Caco-2 (cell line): Measurements from ENCODE around the gene PPP1R9B. TPM values are rescaled to one million over a fixed set of nuclear protein-coding genes. Genes with fewer than 3 reads are reported as not detected.

Experiments used
- BruUV-seq: library from RNA; stranded (reverse); fragments of 400-500 nt; replicated peaks from 2 replicates; lab custom pipeline; 2021; lab: Mats Ljungman, UMichigan
- CTCF ChIA-PET: fragments of 300-600 bp; sonication (Branson Sonifier 250); formaldehyde crosslinking; loops from one replicate; lab custom pipeline; 2022; ENCODE audit warnings: antibody characterized with exemption; lab: Charles Lee
- POLR2A ChIA-PET: fragments of 300-600 bp; sonication (Branson Sonifier 250); formaldehyde crosslinking; loops from one replicate; lab custom pipeline; 2022; ENCODE audit warnings: antibody characterized with exemption; lab: Charles Lee
- DNase-seq, 2 experiments: peaks; one replicate each; pipeline versions ENCODE4 v3.0.0 to v3.0.0-alpha.2; 2020 to 2022
- H3K27me3 ChIP-seq: replicated peaks from 2 replicates; pipeline ENCODE4 v1.6.0; 2011; ENCODE audit warnings: low read length; ENCODE audit not compliant: control insufficient read depth, insufficient read depth
- H3K36me3 ChIP-seq: 2 replicates; pipeline ENCODE4 v1.5.1; 2011; ENCODE audit warnings: low read length; ENCODE audit not compliant: control insufficient read depth, insufficient read depth
- H3K4me1 ChIP-seq: fragments of 250-450 bp; sonication (Bioruptor Pico); 2 replicates; pipeline ENCODE4 v1.5.1; 2020; ENCODE audit warnings: mild to moderate bottlenecking
- H3K4me3 ChIP-seq: 2 replicates; pipeline ENCODE4 v1.5.1; 2011; ENCODE audit warnings: low read depth, mild to moderate bottlenecking, control low read depth, low read length
- H3K9me3 ChIP-seq: fragments of 250-450 bp; sonication (Bioruptor Pico); 2 replicates; pipeline ENCODE4 v1.5.1; 2020; ENCODE audit warnings: mild to moderate bottlenecking, moderate library complexity
- H3K27ac Mint-ChIP-seq: one replicate; pipeline ENCODE4 v1.8.0; 2022; ENCODE audit warnings: mixed read lengths; ENCODE audit not compliant: unreplicated experiment
- H3K27me3 Mint-ChIP-seq: one replicate; pipeline ENCODE4 v1.8.0; 2022; ENCODE audit warnings: mixed read lengths; ENCODE audit not compliant: insufficient read depth, unreplicated experiment
- H3K36me3 Mint-ChIP-seq: one replicate; pipeline ENCODE4 v1.8.0; 2022; ENCODE audit warnings: mild to moderate bottlenecking, mixed read lengths; ENCODE audit not compliant: insufficient read depth, unreplicated experiment
- H3K4me1 Mint-ChIP-seq: one replicate; pipeline ENCODE4 v1.8.0; 2022; ENCODE audit warnings: low read depth, mixed read lengths; ENCODE audit not compliant: unreplicated experiment
- H3K4me3 Mint-ChIP-seq: one replicate; pipeline ENCODE4 v1.8.0; 2022; ENCODE audit warnings: mild to moderate bottlenecking, moderate library complexity, mixed read lengths; ENCODE audit not compliant: unreplicated experiment
- H3K9me3 Mint-ChIP-seq: one replicate; pipeline ENCODE4 v1.8.0; 2022; ENCODE audit warnings: mixed read lengths; ENCODE audit not compliant: unreplicated experiment
- intact Hi-C: fragments of 100-400 bp; cut with micrococcal nuclease; formaldehyde crosslinking; loops from one replicate; pipeline ENCODE4 v1.10.0; 2022; ENCODE audit not compliant: unreplicated experiment
- total RNA-seq: library from RNA; stranded (reverse); gene quantifications from 2 replicates; pipeline ENCODE4 v1.2.3, GENCODE V29; 2022
- TF ChIP-seq, protein P1 (sequence below), 2 experiments: fragments of 200-600 bp in 1 of 2; IDR thresholded peaks; 1 replicate in 1 of 2; 2 replicates in 1 of 2; pipeline versions ENCODE4 v1.5.1 to v1.8.0; 2011 to 2022; ENCODE audit warnings: antibody characterized with exemption in 1 of 2, control low read depth in 1 of 2, inconsistent platforms in 1 of 2, low read depth in 1 of 2, low read length in 1 of 2, mild to moderate bottlenecking in 1 of 2, moderate library complexity in 1 of 2; ENCODE audit not compliant: insufficient read depth in 1 of 2, severe bottlenecking in 1 of 2, unreplicated experiment in 1 of 2

Gene PPP1R9B
- total RNA-seq, 1 experiment from 2014 or later = 74.8 TPM

DNA sequence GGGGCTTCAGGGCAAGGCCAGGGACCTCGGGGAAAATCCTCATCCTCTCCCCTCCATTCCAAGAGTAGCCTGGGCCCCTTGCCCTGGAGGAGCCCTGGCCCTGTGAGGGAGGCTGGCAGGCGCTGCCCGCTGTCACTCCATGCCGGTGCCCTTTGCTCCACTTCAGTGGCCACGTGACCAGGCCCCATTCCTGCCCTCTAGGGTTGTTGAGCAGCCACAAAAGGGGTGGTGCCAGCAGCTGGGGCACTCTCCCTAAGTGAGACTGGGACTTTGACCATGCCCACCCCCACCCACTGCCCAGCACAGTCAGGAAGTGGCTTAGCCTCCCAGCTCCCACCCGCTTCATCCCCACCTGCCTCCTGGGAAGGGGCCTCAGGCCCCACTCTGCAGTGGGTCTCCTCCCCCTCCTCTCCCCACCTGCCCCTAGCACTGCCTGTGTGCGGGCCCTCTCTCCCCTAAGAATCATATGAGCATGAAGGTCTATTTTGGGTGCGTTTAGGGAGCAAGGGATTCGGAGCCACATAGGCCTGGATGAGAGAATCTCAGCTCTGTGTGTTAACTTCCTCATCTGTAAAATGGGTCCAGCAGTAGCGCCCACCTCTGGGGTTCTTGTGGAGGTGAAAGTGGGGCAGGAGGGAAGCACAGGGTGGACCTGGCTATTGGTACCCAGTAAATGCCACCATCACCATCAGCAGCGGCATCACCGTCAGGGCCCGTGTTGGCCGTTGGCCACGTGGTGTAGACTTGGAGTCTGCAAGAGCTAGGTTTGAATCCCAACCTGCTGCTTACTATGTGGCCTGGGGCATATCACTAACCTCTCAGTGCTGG is 48.1 kb downstream of the PPP1R9B start:
- H3K9me3 Mint-ChIP-seq = no peaks in the 10 kb centered on the region
- POLR2A ChIA-PET = no interaction called here
- no TSS peak for BruUV-seq

DNA sequence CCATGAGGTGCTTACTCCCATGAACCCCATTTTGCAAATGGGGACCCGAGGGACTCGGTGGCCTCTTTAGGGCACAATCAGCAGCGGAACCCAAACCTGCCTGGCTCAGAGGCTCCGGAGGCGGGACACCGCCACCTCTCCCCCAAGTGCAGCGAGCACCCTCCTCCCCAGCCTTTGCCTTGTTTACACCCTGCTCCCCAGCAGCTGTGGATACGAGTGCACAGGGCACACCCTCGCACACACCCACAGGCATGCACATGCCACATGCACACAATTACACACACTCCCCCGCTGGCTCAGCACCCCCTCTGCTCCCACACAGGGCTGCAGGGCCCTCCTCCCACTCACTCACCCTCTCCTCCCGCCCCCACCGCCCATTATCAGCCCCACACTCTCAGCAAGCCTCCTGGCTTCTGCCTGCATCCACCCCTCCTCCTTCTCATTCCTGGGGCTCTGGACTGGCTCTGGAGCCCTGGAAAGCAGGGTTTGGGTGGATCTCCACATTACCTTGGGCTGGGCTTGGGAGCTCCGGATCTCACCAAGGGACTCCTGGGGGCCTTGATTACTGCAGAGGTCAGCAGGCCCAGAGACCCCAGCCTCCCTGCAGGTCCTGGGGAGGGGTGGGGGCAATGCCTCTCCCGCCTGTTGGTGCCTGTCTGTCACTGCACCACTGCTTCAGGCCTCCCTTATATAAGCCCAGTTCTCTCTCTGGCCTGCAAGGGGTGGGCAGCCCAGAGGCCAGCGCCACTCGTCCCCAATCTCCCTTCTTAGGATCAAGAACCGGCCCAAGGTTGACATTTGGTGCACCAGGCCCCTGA is 48.9 kb downstream of the PPP1R9B start:
- Histone ChIP-seq H3K4me1 (no peaks in the 10 kb centered on the region), H3K27me3 (no peaks in the 10 kb centered on the region), H3K9me3 (no peaks in the 10 kb centered on the region), H3K36me3 (no peaks in the 10 kb centered on the region), H3K4me3 (no peak overlapping the region)
- no peak overlapping the region for H3K27ac Mint-ChIP-seq
- no peaks in the 10 kb centered on the region for H3K27me3 Mint-ChIP-seq
- no peaks in the 10 kb centered on the region for H3K4me1 Mint-ChIP-seq
- no peak overlapping the region for H3K4me3 Mint-ChIP-seq
- H3K9me3 Mint-ChIP-seq = no peaks in the 10 kb centered on the region
- no peaks in the 10 kb centered on the region for H3K36me3 Mint-ChIP-seq
- no peak for DNase-seq
- POLR2A ChIA-PET = no interaction called here
- no TSS peak for BruUV-seq
- TF ChIP-seq, protein P1, sequence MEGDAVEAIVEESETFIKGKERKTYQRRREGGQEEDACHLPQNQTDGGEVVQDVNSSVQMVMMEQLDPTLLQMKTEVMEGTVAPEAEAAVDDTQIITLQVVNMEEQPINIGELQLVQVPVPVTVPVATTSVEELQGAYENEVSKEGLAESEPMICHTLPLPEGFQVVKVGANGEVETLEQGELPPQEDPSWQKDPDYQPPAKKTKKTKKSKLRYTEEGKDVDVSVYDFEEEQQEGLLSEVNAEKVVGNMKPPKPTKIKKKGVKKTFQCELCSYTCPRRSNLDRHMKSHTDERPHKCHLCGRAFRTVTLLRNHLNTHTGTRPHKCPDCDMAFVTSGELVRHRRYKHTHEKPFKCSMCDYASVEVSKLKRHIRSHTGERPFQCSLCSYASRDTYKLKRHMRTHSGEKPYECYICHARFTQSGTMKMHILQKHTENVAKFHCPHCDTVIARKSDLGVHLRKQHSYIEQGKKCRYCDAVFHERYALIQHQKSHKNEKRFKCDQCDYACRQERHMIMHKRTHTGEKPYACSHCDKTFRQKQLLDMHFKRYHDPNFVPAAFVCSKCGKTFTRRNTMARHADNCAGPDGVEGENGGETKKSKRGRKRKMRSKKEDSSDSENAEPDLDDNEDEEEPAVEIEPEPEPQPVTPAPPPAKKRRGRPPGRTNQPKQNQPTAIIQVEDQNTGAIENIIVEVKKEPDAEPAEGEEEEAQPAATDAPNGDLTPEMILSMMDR (IDR thresholded peaks at IDR 0.05; ENCODE audit: insufficient read depth in 1 of 2, low read depth in 1 of 2, low read length in 1 of 2, severe bottlenecking in 1 of 2, unreplicated experiment in 1 of 2) = no peak
- CTCF ChIA-PET = no interaction called here
- intact Hi-C loops = no loop called here

More for the DNA sequence above, 48.1 kb downstream of the PPP1R9B start:
- Mint-ChIP-seq H3K36me3 (no peaks in the 10 kb centered on the region), H3K27me3 (no peaks in the 10 kb centered on the region), H3K27ac (no peak overlapping the region), H3K4me1 (no peaks in the 10 kb centered on the region), H3K4me3 (no peak overlapping the region)
- DNase-seq = no peak
- Histone ChIP-seq H3K4me1 (no peaks in the 10 kb centered on the region), H3K27me3 (no peaks in the 10 kb centered on the region), H3K36me3 (no peaks in the 10 kb centered on the region), H3K9me3 (no peaks in the 10 kb centered on the region), H3K4me3 (no peak overlapping the region)
- CTCF ChIA-PET = no interaction called here
- TF ChIP-seq, protein P1 (IDR thresholded peaks at IDR 0.05; ENCODE audit: insufficient read depth in 1 of 2, low read depth in 1 of 2, low read length in 1 of 2, severe bottlenecking in 1 of 2, unreplicated experiment in 1 of 2) = no peak
- intact Hi-C loops = no loop called here

DNA sequence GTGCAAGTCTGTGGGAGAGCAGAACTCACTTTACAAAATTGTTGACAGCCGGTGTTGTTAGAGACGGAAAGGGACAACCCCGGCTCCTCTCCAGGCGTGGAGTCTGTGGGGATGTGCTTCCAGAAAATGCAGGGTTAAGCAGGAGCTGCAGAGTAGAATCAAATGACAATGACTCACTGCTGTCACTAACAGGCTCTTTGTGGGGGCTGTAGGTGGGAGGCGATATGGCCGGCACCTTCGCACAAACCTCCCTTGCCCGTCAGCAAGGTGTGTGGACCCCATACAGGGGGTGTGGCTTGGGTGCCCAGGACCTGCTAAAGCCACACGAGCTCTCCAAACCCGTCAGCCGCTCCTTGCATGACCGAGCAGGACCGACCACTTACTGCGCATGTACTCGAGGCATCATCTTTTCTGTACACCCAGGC is 49.5 kb downstream of the PPP1R9B start:
- H3K4me1 ChIP-seq = no peaks in the 10 kb centered on the region
- Mint-ChIP-seq H3K4me1 (no peaks in the 10 kb centered on the region), H3K4me3 (no peak overlapping the region), H3K9me3 (no peaks in the 10 kb centered on the region), H3K36me3 (no peaks in the 10 kb centered on the region), H3K27ac (no peak overlapping the region), H3K27me3 (no peaks in the 10 kb centered on the region)
- H3K9me3 ChIP-seq = no peaks in the 10 kb centered on the region
- CTCF ChIA-PET = no interaction called here
- BruUV-seq = no TSS peak
- TF ChIP-seq, protein P1 (IDR thresholded peaks at IDR 0.05; ENCODE audit: insufficient read depth in 1 of 2, low read depth in 1 of 2, low read length in 1 of 2, severe bottlenecking in 1 of 2, unreplicated experiment in 1 of 2) = no peak
- DNase-seq = no peak
- POLR2A ChIA-PET = no interaction called here
- no peaks in the 10 kb centered on the region for H3K27me3 ChIP-seq
- no peak overlapping the region for H3K4me3 ChIP-seq
- no peaks in the 10 kb centered on the region for H3K36me3 ChIP-seq
- intact Hi-C loops = no loop called here
